GM19328 (cell line): Measurements from ENCODE around the gene PDXDC1.
"Not testable (repeated sequence)": the region's sequence is repeated elsewhere in the genome, so short reads cannot be mapped to it uniquely, and the experiment has no call there.

Source experiments
- ATAC-seq: cut with Tn5 transposase; IDR thresholded peaks from one replicate; pipeline ENCODE4 v1.9.1; 2021; ENCODE audit warnings: mild to moderate bottlenecking, moderate library complexity; ENCODE audit not compliant: unreplicated experiment

PDXDC1 gene, protein sequence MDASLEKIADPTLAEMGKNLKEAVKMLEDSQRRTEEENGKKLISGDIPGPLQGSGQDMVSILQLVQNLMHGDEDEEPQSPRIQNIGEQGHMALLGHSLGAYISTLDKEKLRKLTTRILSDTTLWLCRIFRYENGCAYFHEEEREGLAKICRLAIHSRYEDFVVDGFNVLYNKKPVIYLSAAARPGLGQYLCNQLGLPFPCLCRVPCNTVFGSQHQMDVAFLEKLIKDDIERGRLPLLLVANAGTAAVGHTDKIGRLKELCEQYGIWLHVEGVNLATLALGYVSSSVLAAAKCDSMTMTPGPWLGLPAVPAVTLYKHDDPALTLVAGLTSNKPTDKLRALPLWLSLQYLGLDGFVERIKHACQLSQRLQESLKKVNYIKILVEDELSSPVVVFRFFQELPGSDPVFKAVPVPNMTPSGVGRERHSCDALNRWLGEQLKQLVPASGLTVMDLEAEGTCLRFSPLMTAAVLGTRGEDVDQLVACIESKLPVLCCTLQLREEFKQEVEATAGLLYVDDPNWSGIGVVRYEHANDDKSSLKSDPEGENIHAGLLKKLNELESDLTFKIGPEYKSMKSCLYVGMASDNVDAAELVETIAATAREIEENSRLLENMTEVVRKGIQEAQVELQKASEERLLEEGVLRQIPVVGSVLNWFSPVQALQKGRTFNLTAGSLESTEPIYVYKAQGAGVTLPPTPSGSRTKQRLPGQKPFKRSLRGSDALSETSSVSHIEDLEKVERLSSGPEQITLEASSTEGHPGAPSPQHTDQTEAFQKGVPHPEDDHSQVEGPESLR

DNA sequence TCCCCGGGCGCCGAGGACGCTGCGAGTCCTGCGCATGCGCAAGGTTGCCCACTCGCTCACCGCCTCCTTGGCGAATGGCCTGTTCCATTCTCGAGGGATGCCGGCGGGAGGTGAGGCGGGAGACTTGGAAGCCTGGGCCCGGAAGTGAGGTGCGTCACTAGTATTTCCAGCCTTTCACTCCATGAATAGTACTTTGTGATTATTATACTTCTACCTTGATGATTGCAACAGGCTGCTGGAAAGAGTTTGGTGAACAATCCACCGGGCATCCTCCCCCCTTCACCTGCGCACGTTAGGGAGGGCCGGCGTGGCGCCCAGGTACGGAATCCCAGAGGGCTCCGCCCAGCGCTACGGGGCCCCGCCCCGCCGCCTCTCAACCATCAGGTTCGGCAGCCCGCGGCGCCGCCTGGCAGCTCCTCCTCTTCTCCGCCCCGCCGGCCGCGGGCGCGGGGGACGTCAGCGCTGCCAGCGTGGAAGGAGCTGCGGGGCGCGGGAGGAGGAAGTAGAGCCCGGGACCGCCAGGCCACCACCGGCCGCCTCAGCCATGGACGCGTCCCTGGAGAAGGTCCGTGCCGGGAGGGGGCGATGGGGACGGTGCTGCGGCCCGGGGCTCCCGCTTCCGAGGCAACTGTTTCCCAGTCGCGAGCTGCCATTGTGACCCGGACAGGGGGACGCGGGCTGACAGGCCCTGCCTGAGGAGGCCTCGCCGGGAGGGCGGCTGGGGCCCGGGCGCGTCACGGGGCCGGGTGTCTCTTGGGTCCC, at the start of gene PDXDC1:
PDXDC1 (plus strand) TSS at position 371 of the 762 bp plus-strand sequence; CDS start at position 545, 174 bp downstream.
- ATAC-seq: peak; percentile 94

DNA sequence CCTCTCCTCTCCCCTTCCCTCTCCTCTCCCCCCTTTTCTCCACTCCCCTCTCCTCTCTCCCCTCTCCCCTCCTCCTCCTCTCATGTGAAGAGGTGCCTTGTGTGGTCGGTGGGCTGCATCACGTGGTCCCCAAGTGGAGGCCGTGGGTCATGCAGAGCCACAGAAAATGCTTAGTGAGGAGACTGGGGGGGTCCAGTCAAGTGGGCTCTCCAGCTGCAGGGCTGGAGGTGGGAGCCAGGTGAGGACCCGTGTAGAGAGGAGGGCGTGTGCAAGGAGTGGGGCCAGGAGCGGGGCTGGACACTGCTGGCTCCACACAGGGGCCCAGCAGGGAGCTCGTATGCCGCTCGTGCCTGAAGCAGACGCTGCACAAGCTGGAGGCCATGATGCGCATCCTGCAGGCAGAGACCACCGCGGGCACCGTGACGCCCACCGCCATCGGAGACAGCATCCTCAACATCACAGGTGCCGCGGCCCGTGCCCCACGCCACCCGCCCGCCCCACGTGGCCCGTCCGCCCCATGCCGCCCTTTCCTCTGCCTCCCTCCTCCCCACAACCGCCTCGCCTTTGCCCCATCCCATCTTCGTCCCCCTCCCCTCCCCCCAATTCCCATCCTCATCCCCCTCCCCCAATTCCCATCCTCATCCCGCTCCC, 46.6 kb upstream of the PDXDC1 start:
- ATAC-seq: not testable (repeated sequence)

DNA sequence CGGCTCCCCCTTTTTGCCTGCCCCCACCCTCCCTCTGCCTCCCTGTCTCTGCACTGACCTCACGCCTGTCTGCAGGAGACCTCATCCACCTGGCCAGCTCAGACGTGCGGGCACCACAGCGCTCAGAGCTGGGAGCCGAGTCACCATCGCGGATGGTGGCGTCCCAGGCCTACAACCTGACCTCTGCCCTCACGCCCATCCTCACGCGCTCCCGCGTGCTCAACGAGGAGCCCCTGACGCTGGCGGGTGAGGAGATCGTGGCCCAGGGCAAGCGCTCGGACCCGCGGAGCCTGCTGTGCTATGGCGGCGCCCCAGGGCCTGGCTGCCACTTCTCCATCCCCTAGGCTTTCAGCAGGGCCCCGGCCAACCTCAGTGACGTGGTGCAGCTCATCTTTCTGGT, 45.6 kb upstream of the PDXDC1 start:
- not testable (repeated sequence) for ATAC-seq

DNA sequence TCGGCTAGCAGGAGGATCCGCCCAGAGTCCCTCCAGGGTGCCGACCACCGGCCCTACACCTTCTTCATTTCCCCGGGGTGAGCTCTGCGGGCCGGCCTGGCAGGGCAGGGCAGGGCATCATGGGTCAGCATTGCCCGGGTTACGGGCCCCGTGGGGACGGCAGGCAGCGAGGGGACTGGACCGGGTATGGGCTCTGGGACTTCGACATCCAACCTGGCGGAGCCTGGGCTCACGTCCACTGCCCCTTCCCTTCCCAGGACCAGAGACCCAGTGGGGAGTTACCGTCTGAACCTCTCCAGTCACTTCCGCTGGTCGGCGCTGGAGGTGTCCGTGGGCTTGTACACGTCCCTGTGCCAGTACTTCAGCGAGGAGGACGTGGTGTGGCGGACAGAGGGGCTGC, 44.6 kb upstream of the PDXDC1 start:
- not testable (repeated sequence) for ATAC-seq

DNA sequence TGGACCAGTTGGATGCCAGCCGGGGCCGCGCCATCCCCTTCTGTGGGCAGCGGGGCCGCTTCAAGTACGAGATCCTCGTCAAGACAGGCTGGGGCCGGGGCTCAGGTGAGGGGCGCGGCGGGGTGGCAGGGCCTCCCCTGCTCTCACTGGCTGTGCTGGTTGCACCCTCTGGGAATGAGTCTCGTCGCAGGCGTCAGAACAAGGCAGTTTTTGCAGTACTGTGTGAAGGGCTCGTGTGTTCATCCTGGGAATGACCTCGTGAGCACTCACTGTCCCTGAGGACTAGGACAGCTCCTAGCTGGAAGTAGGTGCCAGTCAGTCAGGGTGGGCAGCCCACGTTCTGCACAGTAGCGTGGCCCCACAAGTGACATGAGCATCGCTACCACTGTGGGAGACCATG, 43.9 kb upstream of the PDXDC1 start:
- ATAC-seq: not testable (repeated sequence)

DNA sequence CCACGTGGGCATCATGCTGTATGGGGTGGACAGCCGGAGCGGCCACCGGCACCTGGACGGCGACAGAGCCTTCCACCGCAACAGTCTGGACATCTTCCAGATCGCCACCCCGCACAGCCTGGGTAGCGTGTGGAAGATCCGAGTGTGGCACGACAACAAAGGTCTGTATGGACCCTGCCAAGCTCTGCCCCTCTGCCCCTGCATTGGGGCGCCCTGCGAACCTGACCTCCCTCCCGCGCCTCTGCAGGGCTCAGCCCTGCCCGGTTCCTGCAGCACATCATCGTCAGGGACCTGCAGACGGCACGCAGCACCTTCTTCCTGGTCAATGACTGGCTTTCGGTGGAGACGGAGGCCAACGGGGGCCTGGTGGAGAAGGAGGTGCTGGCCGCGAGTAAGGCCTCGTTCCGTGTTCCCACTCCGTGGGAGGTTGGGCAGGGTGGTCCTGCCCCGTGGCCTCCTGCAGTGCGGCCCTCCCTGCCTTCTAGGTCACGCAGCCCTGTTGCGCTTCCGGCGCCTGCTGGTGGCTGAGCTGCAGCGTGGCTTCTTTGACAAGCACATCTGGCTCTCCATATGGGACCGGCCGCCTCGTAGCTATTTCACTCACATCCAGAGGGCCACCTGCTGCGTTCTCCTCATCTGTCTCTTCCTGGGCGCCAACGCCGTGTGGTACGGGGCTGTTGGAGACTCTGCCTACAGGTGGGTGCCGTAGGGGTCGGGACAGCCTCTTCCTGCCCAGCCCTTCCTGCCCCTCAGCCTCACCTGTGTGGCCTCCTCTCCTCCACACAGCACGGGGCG, 42.0 kb upstream of the PDXDC1 start:
- not testable (repeated sequence) for ATAC-seq

DNA sequence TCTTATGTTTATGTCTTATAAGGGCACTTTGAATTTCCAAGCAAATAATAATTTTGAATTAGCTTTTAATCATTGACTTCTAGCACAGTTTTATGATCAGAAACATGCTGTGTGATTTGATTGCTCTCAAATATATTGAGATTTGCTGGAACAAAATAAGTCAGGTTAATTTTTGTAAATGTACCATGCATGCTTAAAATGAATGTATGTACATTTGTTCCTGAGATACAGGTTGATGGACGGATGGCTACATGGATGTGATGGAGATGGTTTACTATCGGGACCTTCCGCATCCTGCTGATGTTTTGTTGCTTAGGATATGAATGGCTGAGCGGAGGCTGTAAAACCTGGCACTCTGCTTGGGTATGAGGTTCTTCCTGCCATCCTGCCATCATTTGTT, 37.7 kb upstream of the PDXDC1 start, which contains the start of gene NPIPA1:
NPIPA1 (plus strand) TSS at position 301 of the 400 bp plus-strand sequence; CDS start at position 301, 0 bp downstream.
- ATAC-seq: not testable (repeated sequence)

DNA sequence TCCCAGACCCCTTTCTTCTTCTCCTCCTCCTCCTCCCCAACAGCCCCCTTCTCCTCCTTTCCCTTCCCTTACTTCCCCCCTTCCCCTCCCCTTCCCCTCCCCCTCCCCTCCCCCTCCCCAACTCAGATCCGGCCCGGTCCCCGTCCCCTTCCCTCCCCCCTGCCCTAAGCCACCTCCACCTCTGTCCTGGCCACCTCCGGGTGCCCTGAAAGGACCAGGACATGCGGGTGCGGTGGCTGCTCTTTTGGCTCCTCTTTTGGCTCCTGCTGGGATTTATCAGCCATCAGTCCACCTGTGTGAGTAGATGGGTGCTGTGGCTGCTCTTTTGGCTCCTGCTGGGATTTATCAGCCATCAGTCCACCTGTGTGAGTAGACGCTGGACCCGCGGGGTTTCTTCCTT, 36.8 kb upstream of the PDXDC1 start:
- ATAC-seq: not testable (repeated sequence)

DNA sequence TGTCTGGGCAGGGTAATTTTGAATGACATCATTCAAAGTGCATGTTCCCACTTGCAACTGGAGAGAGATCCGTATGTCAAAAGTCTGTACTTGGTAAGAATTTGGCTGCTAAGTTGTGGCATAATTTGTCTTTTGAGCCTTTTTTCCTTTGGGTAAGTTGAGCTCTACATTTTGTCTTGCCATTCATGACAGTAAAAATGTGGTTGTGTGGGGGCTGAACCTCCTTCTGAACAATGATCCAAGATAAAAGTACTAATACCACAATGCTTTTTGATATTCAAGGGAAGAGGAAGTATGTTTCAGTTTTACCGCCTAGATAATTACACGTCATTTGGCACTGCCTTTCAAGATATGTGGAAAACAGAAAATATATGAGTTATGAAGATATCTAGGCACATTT, 32.1 kb upstream of the PDXDC1 start:
- ATAC-seq: not testable (repeated sequence)

DNA sequence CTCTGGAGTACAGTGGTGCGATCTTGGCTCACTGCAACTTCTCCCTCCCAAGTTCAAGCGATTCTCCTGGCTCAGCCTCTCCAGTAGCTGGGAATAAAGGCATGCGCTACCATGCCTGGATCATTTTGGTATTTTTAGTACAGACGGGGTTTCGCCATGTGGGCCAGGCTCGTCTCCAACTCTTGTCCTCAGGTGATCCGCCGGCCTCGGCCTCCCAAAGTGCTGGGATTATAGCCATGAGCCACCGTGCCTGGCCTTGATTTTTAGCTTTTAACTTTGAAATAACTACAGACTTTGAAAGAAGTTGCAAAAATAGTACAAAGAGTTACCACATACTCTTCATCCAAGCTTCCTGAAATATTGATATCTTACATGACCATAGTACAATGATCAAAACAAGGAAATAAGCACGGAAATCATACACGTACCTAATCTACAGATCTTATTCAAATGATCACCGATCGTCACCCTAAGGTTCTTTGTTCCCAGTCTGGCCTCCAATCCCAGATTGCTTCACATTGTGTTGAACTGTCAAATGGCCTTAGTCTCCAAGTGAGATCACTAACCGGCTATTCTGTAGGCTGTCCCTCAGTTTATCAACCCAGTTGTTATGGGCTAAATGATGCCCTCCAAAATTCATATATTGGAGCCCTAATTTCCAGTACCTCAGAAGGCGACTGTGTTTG, 19.1 kb upstream of the PDXDC1 start:
- no peak for ATAC-seq

DNA sequence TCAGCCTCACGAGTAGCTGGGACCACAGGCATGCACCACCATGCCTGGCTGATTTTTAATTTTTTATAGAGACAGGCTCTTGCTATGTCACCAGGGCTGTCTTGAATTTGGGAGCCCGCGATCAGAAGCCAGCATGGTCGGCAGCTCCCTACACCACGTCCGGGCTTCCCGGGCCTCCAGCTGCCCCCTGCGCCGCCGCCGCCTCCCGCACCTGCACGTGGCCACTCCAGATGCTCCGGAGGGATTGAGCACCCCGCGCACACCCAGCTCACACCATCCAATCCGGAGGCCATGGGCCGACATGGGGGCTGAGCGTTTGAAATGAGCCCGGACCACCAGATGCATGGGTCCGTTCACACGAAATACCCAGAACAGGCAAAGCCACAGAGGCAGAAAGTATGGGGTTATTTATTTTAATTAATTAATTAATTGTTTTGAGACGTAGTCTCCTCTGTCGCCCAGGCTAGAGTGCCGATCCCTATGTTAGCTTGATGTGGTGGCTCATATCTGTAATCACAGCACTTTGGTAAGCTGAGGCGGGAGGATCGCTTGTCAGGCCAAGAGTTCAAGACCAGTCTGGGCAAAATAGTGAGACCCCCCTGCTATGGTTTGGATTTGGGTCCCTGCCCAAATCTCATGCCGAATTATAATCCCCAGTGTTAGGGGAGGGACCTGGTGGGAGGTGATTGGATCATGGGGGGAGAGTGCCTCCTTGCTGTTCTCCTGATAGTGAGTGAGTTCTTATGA, 17.1 kb upstream of the PDXDC1 start:
- no peak for ATAC-seq

DNA sequence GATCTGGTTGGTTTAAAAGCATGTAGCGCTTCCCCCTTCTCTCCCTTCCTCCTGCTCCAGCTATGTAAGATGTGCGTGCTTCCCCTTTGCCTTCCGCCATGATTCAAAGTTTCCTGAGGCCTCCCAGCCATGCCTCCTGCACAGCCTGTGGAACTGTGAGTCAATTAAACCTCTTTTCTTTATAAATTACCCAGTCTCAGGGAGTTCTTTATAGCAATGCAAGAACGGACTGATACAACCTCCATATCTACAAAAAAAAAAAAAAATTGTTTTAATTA, 16.6 kb upstream of the PDXDC1 start:
- no peak for ATAC-seq

DNA sequence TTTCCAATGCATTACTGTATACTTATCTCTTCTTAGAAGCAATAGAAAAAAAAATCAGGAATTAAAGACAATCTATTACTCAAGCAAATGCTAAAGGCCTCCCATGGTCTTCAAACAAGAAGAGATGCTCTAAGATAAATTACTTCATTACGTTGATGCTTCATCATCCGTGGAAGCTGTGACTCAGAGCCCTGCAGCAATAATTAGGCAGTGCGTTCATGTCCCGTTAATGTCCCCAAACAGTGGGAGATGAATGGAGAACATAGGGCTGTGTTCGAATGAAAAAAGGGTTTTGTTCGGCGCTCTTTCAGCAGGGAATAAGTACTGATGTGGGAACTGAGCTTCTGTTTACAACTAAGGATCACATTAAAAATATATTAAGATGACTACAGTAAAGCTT, 15.9 kb upstream of the PDXDC1 start:
- no peak for ATAC-seq

DNA sequence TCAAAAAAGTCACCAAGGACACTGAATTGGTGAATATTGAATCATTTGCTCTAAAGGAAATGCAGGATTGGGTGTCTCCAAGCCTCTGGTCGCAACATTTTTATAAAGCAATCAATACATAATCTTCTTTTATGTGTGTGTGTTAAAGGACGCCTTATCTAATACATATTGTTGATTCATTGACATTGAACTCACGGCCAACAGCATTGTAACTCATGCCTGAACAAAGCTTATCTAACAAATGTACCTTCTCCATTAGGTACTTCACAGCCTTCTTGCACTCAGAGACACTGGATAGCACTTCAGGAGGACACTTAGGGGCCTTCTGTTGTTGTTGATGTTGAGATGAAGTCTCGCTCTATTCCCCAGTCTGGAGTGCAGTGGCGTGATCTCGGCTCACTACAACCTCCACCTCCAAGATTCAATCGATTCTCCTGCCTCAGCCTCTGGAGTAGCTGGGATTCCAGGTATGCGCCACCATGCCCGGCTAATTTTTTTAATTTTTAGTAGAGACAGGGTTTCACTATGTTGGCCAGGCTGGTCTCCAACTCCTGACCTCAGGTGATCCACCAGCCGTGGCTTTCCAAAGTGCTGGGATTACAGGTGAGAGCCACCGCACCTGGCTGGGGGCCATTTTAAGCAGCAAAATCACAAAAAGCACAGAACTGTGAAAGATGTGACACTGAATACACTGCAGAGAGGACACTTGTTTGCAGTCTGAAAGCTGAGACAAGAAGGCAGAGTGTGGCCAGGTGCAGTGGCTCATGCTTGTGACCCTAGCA, 13.2 kb upstream of the PDXDC1 start:
- no peak for ATAC-seq

DNA sequence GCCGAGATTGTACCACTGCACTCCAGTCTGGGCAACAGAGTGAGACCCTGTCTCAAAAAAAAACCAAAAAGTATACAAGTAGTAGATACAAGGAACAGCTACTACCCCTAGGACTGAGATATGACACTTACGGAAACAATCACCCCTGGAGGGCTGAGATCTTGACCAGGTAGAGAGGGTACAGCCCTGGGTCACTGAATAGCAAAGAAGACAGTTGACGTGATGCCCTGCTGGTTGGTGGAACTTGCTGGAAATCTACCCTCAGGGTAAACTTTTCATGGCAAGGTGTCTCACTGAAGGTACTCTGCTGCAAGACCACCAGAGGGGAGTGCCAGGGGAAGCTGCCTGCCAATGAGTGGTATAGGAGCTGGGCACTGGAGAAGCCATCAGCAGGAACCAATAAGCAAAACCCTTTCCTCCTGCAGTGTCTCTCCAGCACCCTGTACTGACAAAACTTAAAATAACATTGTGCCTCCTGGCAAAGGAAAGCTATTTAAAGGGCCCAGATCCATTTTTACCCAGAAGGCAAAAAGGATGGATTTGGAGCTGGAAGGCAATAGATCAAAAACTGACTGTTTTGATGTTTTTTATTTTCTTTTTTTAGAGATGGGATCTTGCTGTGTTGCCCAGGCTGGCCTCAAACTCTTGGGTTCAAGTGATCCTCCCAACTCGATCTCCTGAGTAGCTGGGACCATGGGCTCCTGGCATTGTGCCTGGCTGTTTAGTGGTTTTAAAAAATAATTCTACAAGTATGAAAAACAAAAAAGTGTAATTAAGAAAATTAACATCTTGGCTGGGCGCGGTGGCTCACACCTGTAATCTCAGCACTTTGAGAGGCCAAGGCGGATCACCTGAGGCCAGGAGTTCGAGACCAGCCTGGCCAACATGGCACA, 11.3 kb upstream of the PDXDC1 start:
- no peak for ATAC-seq

DNA sequence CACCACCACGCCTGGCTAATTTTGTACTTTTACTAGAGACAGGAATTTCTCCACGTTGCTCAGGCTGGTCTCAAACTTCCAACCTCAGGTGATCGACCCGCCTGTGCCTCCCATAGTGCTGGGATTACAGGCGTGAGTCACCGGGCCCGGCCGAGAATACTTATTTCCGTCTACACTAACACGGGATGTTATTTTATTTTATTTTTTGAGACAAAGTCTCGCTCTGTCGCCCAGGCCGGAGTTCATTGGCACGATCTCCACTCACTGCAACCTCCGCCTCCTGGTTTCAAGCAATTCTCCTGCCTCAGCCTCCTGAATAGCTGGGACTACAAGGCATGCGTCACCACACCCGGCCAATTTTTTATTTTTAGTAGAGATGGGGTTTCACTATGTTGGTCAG, 9.5 kb upstream of the PDXDC1 start:
- ATAC-seq: no peak

DNA sequence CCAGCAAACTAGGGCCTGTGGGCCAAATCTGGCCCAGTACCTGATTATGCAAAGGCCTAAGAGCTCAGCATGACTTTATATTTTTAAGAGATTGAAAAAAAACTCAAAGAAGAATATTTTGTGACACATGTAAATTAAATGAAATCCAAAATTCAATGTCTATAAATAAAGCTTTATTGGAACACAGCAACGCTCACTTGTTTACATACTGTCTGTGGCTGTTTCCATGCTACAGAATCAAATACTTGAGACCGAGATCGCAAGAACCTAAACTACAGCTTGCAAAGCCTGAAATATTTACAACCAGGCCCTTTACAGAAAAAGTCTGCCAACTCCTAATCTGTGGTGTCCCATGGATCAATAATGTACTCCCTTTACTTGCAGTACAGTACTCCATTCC, 5.0 kb upstream of the PDXDC1 start:
- not testable (repeated sequence) for ATAC-seq
